T-cell (primary cell): ENCODE data around the gene SCNN1B. TPM values are rescaled to one million over a fixed set of nuclear protein-coding genes. Genes with fewer than 3 reads are reported as not detected.

Source experiments
- ATAC-seq, 4 experiments: fragments of 200-7000 bp in 3 of 4; fragments of 150-1000 bp in 1 of 4; cut with Tn5 transposase; replicated peaks in 1 of 4; 1 replicate in 3 of 4; 2 replicates in 1 of 4; pipeline ENCODE4 v1.10.0; 2021; ENCODE audit warnings: moderate library complexity in 3 of 4, mild to moderate bottlenecking in 2 of 4, moderate number of reproducible peaks in 1 of 4
- CTCF ChIA-PET, 2 donors: fragments of 300-600 bp; sonication (Branson Sonifier 250); formaldehyde crosslinking; loops; one replicate each; lab custom pipeline; 2022; ENCODE audit warnings: antibody characterized with exemption in 2 of 2; lab: Charles Lee
- POLR2A ChIA-PET, 2 donors: fragments of 300-600 bp; sonication (Branson Sonifier 250); formaldehyde crosslinking; loops; one replicate each; lab custom pipeline; 2022; ENCODE audit warnings: antibody characterized with exemption in 2 of 2; lab: Charles Lee
- DNase-seq, 35 experiments: peaks; one replicate each; pipeline versions ENCODE4 v3.0.0 to v3.0.0-alpha.2; 2013 to 2023
- H3K27ac ChIP-seq: one replicate; pipeline ENCODE4 v1.5.1; 2013; ENCODE audit warnings: low read length
- H3K27me3 ChIP-seq, 2 experiments: replicated peaks in 1 of 2; 1 replicate in 1 of 2; 2 replicates in 1 of 2; pipeline versions ENCODE4 v1.6.1 to v1.7.0; 2013; ENCODE audit warnings: low read length in 1 of 2, mixed read lengths in 1 of 2; ENCODE audit not compliant: control insufficient read depth in 2 of 2, insufficient read depth in 2 of 2; ENCODE audit errors: extremely low read depth in 1 of 2
- H3K36me3 ChIP-seq, 2 donors: 1 replicate in 1 of 2; 2 replicates in 1 of 2; pipeline versions ENCODE4 v1.6.1 to v1.7.0; 2013; ENCODE audit warnings: low read length in 1 of 2; ENCODE audit not compliant: control insufficient read depth in 2 of 2, insufficient read depth in 1 of 2; ENCODE audit errors: extremely low read depth in 1 of 2
- H3K4me1 ChIP-seq, 2 experiments: 1 replicate in 1 of 2; 2 replicates in 1 of 2; pipeline versions ENCODE4 v1.6.1 to v1.7.0; 2013; ENCODE audit warnings: low read length in 2 of 2, mixed read lengths in 1 of 2; ENCODE audit not compliant: insufficient read depth in 2 of 2, control insufficient read depth in 1 of 2; ENCODE audit errors: extremely low read depth in 1 of 2
- H3K4me3 ChIP-seq, 2 donors: 1 replicate in 1 of 2; 2 replicates in 1 of 2; pipeline versions ENCODE4 v1.5.1 to v1.7.0; 2013; ENCODE audit warnings: mild to moderate bottlenecking in 2 of 2, low read length in 1 of 2, moderate library complexity in 1 of 2; ENCODE audit not compliant: control insufficient read depth in 1 of 2; ENCODE audit errors: extremely low read depth in 1 of 2
- H3K9me3 ChIP-seq: 2 replicates; pipeline ENCODE4 v1.7.0; 2013
- H3K27ac Mint-ChIP-seq, 2 donors: one replicate each; pipeline ENCODE4 v1.8.0; 2020 to 2021; ENCODE audit warnings: mild to moderate bottlenecking in 2 of 2, mixed read lengths in 2 of 2
- H3K27me3 Mint-ChIP-seq, 2 donors: one replicate each; pipeline ENCODE4 v1.8.0; 2021 to 2022; ENCODE audit warnings: mixed read lengths in 2 of 2
- H3K36me3 Mint-ChIP-seq: one replicate; pipeline ENCODE4 v1.8.0; 2021; ENCODE audit warnings: mixed read lengths
- H3K4me1 Mint-ChIP-seq, 3 donors: one replicate each; pipeline ENCODE4 v1.8.0; 2020 to 2022; ENCODE audit warnings: mixed read lengths in 3 of 3, mild to moderate bottlenecking in 1 of 3
- H3K4me3 Mint-ChIP-seq, 3 donors: one replicate each; pipeline ENCODE4 v1.8.0; 2020 to 2022; ENCODE audit warnings: mild to moderate bottlenecking in 3 of 3, mixed read lengths in 3 of 3, moderate library complexity in 3 of 3
- H3K9me3 Mint-ChIP-seq, 3 donors: one replicate each; pipeline ENCODE4 v1.8.0; 2020 to 2022; ENCODE audit warnings: mixed read lengths in 3 of 3
- WGBS: methylation state at CpG from one replicate; pipeline ENCODE4 v1.1.5; 2013; ENCODE audit warnings: missing lambda C conversion rate; ENCODE audit not compliant: insufficient coverage; 5-methylcytosine and 5-hydroxymethylcytosine counted together
- total RNA-seq, 35 experiments: library from RNA in 6 of 35; stranded (reverse) in 6 of 35; fragments of 120-200 nt in 1 of 35; gene quantifications; one replicate each; pipeline versions ENCODE4 v1.2.1 to v1.2.4 and lab custom pipeline; 2013 to 2026

Gene SCNN1B
- total RNA-seq, 5 donors from 2014 or later (not counting 1 experiment from before 2014, with no cell fraction given) = not detected

DNA sequence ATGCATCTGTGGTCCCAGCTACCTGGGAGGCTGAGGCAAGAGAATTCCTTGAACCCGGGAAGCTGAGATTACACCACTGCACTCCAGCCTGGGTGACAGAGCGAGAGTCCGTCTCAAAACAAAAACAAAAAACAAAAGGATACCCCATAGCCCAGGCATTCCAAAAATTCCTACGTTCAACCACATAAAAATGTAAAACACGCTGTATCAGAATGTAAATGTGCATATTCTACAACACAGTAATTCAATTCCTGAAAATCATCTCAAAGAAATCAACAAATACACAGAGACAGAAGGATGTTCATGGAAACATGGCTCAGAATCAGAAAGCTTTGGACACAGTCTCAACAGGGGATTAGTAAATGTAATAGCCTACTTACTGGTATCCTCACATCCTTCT, 117.9 kb downstream of the SCNN1B start:
- Histone ChIP-seq H3K9me3 (no peaks in the 10 kb centered on the region), H3K36me3 (peaks cover 10 to 54% of the 10 kb centered on the region in 2 donors), H3K27ac (no peak overlapping the region), H3K27me3 (no peaks in the 10 kb centered on the region), H3K4me1 (no peaks in the 10 kb centered on the region), H3K4me3 (no peak overlapping the region)
- no peak overlapping the region for H3K4me3 Mint-ChIP-seq
- ATAC-seq (no peak), DNase-seq (no peak)
- H3K27ac Mint-ChIP-seq = no peak overlapping the region
- no peaks in the 10 kb centered on the region for H3K4me1 Mint-ChIP-seq
- H3K36me3 Mint-ChIP-seq = peaks cover 46% of the 10 kb centered on the region
- no peaks in the 10 kb centered on the region for H3K27me3 Mint-ChIP-seq
- H3K9me3 Mint-ChIP-seq = no peaks in the 10 kb centered on the region
- CTCF ChIA-PET = interaction anchor here in 1 of 2 donors (0.7 kb wide), 1 partner anchor 254 kb away, joined by 3 read pairs; no protein-coding TSS in a partner anchor
- POLR2A ChIA-PET = no interaction called here
- 93% methylated on average over 3 of the region's 5 CpGs for WGBS

GRCh38 chr16:23423496-23424049, 121.5 kb downstream of the SCNN1B start:
- WGBS = 90% methylated on average over 1 of the region's 11 CpGs
- DNase-seq (no peak), ATAC-seq (no peak)
- no peak overlapping the region for H3K4me3 ChIP-seq
- no peaks in the 10 kb centered on the region for H3K4me1 Mint-ChIP-seq
- H3K36me3 ChIP-seq = peaks cover 13 to 37% of the 10 kb centered on the region in 2 donors
- no peak overlapping the region for H3K4me3 Mint-ChIP-seq
- H3K9me3 Mint-ChIP-seq = no peaks in the 10 kb centered on the region
- no peak overlapping the region for H3K27ac Mint-ChIP-seq
- ChIA-PET POLR2A (no interaction called here), CTCF (no interaction called here)
- no peaks in the 10 kb centered on the region for H3K27me3 Mint-ChIP-seq
- no peaks in the 10 kb centered on the region for H3K4me1 ChIP-seq
- no peaks in the 10 kb centered on the region for H3K9me3 ChIP-seq
- H3K27ac ChIP-seq = no peak overlapping the region
- peaks cover 34% of the 10 kb centered on the region for H3K36me3 Mint-ChIP-seq
- no peaks in the 10 kb centered on the region for H3K27me3 ChIP-seq

DNA sequence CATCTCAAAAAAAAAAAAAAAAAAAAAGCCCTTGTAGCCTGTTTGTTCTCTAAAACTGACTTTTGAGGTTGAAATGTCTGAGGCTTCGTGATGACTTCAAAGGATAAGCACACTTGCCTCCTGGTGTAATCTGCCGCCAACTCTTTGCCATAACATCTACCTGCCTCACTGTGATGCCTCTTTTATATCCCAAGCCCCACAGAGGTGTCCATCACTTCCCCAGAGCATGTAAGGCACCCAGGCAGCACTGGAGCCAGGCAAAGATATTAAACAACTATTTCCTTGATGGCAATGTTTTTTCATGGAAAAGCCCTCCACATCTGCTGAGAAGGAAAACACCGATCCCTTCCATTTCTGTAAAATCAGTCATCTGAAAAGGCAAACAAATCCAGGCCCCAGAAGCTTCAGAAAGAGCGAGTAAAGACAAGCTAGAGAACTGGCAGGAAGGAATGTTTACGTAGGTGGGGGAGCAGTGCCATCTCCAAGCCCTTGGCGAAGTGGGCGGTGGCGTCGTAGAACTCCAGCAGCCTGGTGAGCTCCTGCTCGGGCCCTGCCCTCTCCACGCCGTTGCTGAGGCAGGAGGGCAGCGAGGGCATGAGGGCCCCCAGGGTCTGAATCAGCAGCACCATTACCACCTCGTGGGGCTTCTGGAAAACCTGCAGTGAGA, 122.3 kb downstream of the SCNN1B start:
- H3K36me3 ChIP-seq = peaks cover 14 to 40% of the 10 kb centered on the region in 2 donors
- Mint-ChIP-seq H3K4me3 (no peak overlapping the region), H3K36me3 (peaks cover 34% of the 10 kb centered on the region), H3K27me3 (no peaks in the 10 kb centered on the region), H3K4me1 (no peaks in the 10 kb centered on the region), H3K9me3 (no peaks in the 10 kb centered on the region), H3K27ac (no peak overlapping the region)
- H3K4me1 ChIP-seq = no peaks in the 10 kb centered on the region
- H3K27ac ChIP-seq = no peak overlapping the region
- H3K4me3 ChIP-seq = no peak overlapping the region
- H3K9me3 ChIP-seq = no peaks in the 10 kb centered on the region
- no peaks in the 10 kb centered on the region for H3K27me3 ChIP-seq
- 89% methylated on average over 14 of the region's 14 CpGs for WGBS
- CTCF ChIA-PET = no interaction called here
- DNase-seq (no peak), ATAC-seq (no peak)
- POLR2A ChIA-PET = no interaction called here

DNA sequence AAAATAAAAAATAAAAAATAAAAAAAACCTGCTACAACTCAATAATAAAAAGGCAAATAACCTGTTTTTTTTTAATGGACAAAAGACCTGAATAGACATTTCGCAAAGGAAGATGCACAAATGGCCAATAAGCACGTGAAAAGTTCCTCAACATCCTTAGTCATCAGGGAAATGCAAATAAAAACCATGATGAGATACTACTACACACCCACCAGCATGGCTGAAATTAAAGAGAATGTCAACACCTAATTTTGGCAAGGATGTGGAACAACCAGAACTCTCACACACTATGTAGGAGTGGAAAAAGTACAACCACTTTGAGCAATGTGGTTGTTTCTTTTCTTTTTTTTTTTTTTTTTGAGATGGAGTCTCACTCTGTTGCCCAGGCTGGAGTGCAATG, 126.2 kb downstream of the SCNN1B start:
- Mint-ChIP-seq H3K36me3 (peaks cover 41% of the 10 kb centered on the region), H3K27ac (no peak overlapping the region), H3K4me3 (no peak overlapping the region), H3K4me1 (no peaks in the 10 kb centered on the region), H3K9me3 (no peaks in the 10 kb centered on the region), H3K27me3 (no peaks in the 10 kb centered on the region)
- no peaks in the 10 kb centered on the region for H3K27me3 ChIP-seq
- WGBS = 100% methylated on average over 1 of the region's 2 CpGs
- DNase-seq = no peak
- ATAC-seq = no peak
- peaks cover 24 to 65% of the 10 kb centered on the region in 2 donors for H3K36me3 ChIP-seq
- H3K4me1 ChIP-seq = no peaks in the 10 kb centered on the region
- H3K9me3 ChIP-seq = no peaks in the 10 kb centered on the region
- no peak overlapping the region for H3K27ac ChIP-seq
- ChIA-PET POLR2A (no interaction called here), CTCF (no interaction called here)
- H3K4me3 ChIP-seq = no peak overlapping the region

Other genes with a start within 250 kb of the SCNN1B start
- 1 to 10 TPM; 4.1 to 6.4 (median 5.6) TPM for gene USP31, start 152.8 kb upstream of the SCNN1B start, total RNA-seq
- not detected for gene SCNN1G, start 119.6 kb upstream of the SCNN1B start, total RNA-seq
- 10 to 100 TPM; 15.8 to 23.2 (median 22.4) TPM for gene COG7, start 150.9 kb downstream of the SCNN1B start, total RNA-seq
- 100 to 1,000 TPM in 2 of 5 donors, 10 to 100 TPM in 3; 84.0 to 146 (median 99.6) TPM for gene GGA2, start 208.2 kb downstream of the SCNN1B start, total RNA-seq